ENCODE results near the gene SLC2A1. TPM values are rescaled to one million over a fixed set of nuclear protein-coding genes. Genes with fewer than 3 reads are reported as not detected.

SLC2A1 gene
- total RNA-seq, 1 donor from 2014 or later: 29.3 TPM

DNA sequence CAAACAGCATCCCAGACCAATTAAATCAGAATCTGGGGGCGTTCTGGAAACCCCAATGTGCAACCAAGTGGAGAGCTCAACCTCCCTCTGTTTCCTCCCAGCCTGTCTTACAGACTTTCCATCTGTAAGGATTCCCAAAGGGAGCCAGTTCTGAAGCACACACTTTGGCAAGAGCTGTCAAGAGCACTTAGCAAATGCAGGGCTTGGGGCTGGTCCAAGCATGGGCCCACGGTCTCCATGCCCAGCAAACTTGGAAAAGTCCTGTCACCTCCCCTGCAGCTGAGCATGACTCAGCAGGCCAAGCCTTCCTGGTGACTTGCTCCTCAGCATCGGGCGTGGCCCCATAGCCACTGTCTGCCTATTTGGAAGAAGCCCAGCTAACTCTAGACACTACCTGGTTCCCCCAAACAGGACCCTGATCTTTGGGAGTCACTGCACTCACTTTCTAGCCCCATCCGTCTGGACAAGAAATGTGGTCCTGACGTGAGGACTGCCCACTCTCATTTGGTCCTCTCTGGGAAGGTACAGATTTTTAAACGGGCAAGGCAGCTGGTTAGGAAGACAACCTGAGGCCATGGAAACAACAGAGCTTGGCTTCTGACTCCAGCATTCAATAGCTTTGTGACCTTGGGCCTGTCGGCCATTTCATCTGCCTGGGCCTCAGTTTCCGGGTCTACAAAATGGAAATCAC, 16.9 kb downstream of the SLC2A1 start:
- DNase-seq: peak; percentile 58

GRCh38 chr1:42940851-42941639, 17.6 kb downstream of the SLC2A1 start:
- no peak for DNase-seq

DNA sequence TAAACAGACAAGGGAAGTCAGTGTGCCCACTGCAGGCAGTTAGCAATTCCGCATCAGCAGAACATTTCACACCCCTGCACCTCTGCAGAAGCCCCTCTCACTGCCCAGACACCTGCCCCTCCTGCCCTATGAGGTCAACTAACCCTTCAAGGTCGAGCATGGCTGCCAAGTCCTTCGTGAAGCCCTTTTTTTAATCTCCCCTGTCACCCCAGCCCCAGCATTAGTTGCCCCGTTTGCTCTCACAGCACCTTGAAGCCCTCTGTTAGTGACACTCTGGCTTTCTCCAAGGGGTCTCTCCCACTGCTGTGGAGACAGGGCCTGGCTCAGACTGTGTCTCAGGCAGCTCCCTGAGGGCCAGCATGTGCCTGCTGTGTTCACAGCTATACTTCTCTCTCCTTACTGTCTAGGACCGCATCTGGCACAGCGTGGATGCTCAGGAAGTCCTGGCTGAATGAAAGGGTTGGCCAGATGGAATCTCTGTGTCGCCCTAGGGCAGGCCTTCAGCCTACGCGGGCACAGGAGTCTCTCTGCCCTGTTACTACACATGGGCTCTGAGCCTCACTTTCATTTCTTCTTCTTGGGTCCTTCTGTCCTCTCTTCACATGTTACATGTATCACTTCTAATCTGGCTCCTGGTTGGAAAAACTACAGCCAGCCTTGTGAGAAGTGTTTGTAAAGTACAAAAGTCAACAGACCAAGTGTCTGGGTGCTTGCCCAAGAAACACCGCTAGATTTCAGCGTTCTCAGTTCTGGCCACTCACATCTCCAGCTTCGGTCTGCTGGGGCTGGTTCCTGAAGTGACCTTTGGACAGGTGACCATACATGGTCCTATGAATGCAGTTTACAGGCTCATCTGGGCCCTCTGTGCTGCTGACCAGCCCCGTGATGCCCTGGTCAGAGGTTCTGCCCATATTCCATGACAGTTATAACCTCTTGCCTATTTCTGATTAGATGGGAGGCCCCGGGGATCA, 19.7 kb downstream of the SLC2A1 start:
- no peak for DNase-seq

- DNase-seq: no peak
Observed at GRCh38 chr1:42937836-42938644, 20.6 kb downstream of the SLC2A1 start.

DNA sequence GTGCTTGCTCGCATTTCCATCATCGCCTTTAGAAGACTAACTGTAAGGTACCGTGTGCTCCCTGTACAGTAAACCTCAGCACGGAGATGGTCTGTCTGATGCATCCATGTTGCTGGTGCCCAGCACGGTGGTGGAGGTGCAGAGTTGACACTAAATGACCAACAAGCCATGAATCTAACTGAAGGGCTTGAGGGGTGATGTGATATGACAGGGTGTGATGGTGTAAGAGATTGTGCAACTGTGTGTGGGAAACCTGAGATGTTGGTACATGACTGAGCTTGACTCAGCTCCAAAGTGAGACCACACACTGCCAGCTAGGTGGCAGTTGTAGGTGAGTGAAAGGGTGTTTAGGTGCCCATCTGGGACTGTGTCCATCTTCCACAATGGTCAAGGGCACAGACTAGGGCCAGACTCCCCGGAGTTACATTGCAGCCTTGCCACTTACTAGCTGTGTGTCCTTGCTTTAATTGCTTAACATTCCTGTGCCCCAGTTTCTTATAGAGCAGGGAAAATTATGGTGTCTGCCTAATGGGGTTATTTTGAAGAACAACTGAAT, 21.4 kb downstream of the SLC2A1 start:
- no peak for DNase-seq

GRCh38 chr1:42936309-42937078, 22.2 kb downstream of the SLC2A1 start:
- DNase-seq: no peak

DNA sequence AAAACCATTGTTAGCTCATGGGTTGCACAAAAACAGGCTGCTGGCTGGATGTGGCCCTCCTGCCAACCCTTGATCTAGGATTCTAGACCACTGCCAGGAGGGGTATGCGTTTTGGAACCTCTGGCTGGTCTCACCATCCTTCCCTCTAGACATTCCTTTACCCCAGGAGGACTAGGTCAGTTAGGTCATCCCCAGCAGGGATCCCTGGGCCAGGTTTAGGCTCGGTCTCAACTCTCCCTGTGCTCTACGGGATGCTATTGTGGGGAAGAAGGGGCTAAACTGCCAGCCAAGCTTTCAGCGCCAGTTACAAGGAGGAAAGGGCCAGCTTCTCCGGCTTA, 22.7 kb downstream of the SLC2A1 start:
- no peak for DNase-seq

DNA sequence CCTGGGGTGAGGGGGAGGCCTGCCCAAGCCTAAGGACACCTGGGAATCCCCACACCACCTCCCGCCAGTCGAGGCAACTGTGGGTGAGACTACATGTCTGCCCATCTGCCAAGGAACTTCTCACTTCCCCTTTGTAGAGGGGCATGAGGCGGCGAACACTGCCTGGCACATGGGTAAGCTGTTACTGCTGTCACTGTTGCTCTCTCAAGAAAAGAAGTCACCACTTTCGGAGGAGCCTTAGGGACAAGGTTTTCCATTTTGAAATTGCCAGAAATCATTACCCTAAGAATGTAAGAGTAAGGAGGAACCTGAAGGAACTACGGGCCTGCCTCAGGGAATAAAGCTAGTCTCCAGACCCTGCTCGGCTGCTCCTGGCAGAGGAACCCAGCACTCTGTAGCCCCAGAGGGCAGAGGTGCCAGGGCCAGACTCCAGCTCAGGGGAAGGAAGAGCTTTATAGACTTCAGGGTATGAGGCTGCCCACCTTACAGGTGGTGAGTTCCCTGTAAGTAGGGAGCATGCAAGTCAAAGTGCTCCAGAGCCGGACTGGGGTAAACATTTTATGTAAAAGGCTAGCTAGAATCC, 23.3 kb downstream of the SLC2A1 start:
- no peak for DNase-seq

DNA sequence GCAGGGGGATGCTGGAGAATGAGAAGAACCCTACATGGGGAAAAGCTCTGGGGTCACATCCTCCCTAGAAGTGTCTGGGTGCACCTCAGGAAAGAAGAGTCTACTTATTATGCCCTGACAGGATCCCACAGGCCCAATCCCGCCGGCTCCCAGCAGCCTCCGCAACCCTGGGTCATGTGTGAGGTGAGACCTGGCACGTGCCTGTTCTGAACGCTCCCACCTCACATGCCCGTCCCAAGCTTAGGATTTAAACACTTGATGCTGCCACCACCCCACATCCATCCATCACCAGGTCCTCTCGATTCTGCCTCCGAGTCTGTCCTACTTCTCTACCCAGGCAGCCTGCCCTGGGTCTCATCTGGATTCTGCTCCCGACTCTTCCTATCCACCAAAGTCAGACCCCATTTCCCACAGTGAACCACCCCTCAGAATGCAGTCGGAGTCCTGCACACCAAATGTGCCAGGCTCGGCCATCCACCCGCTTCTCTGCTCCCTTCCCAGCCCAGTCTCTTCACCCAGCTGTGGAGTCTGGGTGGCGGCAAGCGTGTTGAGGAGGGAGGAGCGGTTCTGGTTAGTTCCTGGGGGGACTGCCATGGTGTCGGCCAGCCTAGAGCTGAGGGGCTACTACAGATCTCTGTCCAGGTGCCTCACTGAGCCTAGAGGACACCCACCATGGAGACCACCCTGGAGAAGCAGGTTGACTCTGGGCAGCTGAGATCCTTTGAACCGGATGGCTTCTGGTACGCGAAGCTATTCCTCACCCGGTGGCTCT, 23.9 kb downstream of the SLC2A1 start:
- no peak for DNase-seq

DNA sequence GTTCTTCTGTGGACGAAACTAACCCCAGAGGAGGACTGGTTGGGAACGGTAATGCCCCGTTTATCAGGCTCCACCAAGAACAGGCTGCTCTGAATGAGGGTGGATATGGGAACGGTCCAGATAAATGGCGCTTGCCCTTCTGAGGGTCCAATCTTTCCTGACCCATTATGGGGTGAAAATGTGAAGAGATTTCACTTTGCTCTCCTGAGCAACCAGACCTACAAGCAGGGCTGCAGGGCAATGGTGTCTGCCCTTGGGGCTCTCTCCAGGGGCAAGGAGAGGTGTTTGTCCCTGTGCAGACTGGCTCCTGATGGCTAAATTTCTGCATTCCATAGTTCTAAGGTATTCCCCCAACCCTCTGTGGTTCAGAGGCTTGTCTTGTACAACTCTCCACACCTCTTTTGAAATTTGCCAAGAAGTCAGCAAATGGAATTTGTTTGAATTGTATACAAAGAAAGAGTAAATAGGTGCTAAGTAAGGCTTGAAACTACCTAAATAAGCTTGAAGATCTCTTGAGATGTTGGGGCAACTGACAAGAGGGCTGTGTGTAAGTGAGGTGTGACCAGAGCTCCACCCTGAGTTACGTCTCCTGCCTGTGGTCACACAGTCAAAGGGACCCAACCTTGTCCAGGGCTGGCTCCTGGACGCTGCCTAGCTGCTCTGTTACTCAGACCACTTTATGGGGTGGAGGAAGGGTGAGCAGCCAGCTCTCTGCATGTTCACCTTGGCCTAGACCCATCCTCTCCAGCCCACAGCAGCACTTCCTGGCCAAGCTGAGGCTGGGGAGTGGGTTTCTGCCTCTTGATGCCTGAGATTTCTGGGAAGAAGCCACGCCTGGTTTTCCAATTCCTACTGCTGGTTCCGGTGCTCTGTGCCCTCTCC, 24.8 kb downstream of the SLC2A1 start:
- DNase-seq: no peak

- no peak for DNase-seq
Observed at GRCh38 chr1:42933060-42933586, 25.5 kb downstream of the SLC2A1 start.

DNA sequence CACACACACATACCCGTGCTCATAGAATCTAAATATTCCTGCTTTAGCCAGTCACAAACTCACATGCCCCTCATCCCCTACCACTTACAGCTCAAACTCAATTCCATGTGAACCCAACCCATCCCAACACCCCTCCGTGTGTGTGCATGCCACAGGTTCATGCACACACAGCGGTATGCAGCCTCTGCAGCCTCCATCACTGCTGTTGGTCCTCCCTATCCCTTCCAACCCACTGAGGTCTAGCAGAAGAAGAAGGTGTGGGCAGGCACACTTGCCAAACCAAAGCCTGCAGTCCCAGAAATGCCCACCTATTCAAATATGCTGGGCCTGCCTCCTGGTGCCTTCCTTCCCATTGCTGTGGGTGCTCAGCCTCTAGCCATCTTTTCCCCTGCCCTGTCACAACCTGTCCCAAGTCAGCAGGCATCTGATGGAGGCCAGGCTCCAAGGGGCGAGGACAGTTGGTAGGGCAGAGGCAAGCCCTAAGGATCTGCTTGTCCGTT, 26.2 kb downstream of the SLC2A1 start:
- no peak for DNase-seq

DNA sequence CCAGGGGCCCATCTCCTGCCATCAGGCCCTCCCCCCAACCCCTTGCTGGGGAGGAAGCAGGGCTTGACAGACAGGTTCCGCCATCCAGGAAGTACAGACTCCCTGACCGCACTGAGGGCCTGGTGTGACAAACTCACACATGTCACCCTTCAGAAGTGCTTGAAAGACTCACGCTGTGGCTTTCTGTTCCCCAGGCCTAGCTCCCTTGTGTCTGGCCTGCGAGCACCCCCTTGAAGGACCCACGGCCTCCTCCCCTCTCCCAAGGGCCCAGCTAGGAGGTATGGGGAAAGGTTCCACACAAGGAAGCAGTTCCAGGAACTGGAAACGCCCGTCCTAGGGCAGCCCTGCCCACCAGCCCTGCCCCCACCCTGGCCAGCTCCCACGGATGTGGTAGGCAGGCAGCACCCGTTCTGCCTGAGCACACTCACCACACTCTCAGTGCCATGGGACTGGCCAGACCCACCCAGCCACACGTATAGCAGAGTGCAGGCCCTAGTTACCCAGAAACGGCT, 26.7 kb downstream of the SLC2A1 start:
- DNase-seq: no peak

DNA sequence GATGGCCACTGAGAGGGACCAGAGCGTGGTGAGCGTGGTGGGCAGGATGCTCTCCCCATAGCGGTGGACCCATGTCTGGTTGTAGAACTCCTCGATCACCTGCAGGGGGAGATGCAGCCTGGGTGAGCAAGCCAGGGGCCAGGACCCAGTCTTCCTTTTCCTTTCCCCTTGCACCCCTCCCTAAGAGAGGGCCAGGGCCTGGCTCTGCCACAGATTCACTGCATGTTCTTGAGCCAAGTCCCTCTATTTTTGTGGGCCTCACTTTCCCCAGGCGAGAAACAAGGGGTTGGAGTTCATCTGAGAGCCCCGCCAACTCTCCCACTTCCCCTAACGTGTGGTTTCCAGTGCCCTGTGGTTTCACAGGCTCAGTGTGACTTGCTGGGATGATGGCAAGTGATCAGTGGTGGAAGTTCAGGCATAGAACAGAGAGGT, 27.5 kb downstream of the SLC2A1 start:
- no peak for DNase-seq

DNA sequence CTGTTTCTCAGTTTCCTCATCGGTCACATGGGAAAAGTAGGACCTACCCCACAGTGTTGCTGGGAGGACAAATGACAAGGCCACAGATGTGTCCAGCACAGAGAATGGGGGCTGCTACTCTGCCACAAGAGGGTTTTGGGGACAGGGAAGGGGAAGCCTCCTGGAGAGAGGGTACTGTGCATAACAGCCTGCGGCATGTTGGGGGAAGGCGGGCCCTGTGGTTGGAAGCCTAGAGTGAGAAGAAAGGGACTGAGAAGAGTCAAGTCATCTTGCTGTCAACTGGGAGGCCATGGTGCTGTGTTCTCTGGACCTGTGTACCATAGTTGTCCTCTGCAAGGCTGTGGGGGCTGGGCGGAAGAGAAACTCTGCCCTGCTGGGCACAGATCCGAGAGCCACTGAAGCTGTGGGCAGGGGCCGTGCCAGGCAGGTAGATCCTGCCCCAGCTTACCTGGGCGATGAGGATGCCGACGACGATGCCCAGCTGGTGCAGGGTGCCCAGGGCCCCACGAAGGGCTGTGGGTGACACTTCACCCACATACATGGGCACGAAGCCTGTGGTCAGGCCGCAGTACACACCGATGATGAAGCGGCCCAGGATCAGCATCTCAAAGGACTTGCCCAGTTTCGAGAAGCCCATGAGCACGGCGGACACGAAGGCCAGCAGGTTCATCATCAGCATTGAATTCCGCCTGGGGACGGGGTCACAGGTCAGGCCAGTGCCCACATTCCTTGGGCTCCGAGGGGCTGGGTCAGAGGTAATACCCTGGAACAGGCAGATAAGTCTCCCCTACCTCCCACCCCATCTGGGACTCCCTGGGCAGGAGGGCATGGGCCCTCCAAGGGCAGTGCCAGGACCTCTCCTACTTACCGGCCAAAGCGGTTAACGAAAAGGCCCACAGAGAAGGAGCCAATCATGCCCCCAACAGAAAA, 28.2 kb downstream of the SLC2A1 start:
- no peak for DNase-seq

GRCh38 chr1:42929434-42930177, 29.1 kb downstream of the SLC2A1 start:
- DNase-seq: no peak
